Endothelial cell of umbilical vein (primary cell): ENCODE measurements around the gene TCN1.

Experiments
- EZH2 ChIP-seq: IDR thresholded peaks from 2 replicates; pipeline ENCODE4 v1.6.1; 2012; ENCODE audit warnings: borderline replicate concordance, low read depth, mild to moderate bottlenecking, moderate library complexity, low read length, inconsistent platforms; ENCODE audit not compliant: severe bottlenecking
- POLR2A ChIP-seq: IDR thresholded peaks from 2 replicates; pipeline ENCODE4 v1.6.1; 2012; ENCODE audit warnings: low read depth, mild to moderate bottlenecking, control low read depth, low read length
- POLR2AphosphoS5 ChIP-seq: IDR thresholded peaks from 2 replicates; pipeline ENCODE4 v1.6.1; 2012; ENCODE audit warnings: low read depth, mild to moderate bottlenecking, control low read depth, low read length, moderate library complexity; ENCODE audit not compliant: insufficient read depth
- TF ChIP-seq, protein P1 (sequence below), 2 donors: IDR thresholded peaks; 1 replicate in 1 of 2; 2 replicates in 1 of 2; pipeline ENCODE4 v1.5.1; 2011; ENCODE audit warnings: low read length in 2 of 2, mild to moderate bottlenecking in 2 of 2, moderate library complexity in 2 of 2, control low read depth in 1 of 2, inconsistent platforms in 1 of 2, low read depth in 1 of 2; ENCODE audit not compliant: insufficient read depth in 1 of 2; ENCODE audit errors: extremely low read depth in 1 of 2
- TF ChIP-seq, protein P2 (sequence below): IDR thresholded peaks from 2 replicates; pipeline ENCODE4 v1.6.1; 2011; ENCODE audit not compliant: insufficient read depth, insufficient read length

DNA sequence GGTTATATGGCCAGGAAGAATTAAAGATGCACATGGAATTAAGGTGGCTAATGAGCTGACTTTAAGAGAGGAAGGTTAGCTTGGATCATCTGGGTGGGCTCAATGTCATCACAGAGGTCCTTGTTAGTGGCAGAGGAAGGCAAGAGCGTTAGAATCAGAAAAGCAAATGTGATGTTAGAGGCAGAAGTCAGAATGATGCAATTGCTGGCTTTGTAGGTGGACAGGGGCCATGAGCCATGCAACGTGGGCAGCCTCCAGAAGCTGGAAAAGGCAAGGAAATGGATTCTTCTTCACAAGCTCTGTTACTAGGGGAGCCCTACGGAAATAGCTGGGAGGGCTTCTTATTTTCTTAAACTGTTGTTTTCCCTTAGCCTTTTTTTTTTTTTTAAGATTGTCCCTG, 18.7 kb downstream of the TCN1 start:
- TF ChIP-seq POLR2A (no peak), EZH2 (no peak), POLR2AphosphoS5 (no peak)
- TF ChIP-seq, protein P1, sequence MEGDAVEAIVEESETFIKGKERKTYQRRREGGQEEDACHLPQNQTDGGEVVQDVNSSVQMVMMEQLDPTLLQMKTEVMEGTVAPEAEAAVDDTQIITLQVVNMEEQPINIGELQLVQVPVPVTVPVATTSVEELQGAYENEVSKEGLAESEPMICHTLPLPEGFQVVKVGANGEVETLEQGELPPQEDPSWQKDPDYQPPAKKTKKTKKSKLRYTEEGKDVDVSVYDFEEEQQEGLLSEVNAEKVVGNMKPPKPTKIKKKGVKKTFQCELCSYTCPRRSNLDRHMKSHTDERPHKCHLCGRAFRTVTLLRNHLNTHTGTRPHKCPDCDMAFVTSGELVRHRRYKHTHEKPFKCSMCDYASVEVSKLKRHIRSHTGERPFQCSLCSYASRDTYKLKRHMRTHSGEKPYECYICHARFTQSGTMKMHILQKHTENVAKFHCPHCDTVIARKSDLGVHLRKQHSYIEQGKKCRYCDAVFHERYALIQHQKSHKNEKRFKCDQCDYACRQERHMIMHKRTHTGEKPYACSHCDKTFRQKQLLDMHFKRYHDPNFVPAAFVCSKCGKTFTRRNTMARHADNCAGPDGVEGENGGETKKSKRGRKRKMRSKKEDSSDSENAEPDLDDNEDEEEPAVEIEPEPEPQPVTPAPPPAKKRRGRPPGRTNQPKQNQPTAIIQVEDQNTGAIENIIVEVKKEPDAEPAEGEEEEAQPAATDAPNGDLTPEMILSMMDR (IDR thresholded peaks at IDR 0.05; ENCODE audit: extremely low read depth in 1 of 2, insufficient read depth in 1 of 2, low read depth in 1 of 2, low read length in 2 of 2), result no peak
- TF ChIP-seq, protein P2, sequence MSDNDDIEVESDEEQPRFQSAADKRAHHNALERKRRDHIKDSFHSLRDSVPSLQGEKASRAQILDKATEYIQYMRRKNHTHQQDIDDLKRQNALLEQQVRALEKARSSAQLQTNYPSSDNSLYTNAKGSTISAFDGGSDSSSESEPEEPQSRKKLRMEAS, result no peak
